Measurements from ENCODE around the gene BTG2.

BTG2 gene

GRCh38 chr1:203340112-203340790, 34.9 kb downstream of the BTG2 start:
- DNase-seq (ENCODE audit: low read depth in 2 of 3, low spot score in 2 of 3) = no peak

- DNase-seq (ENCODE audit: low read depth in 2 of 3, low spot score in 2 of 3) = no peak
These were observed 37.0 kb downstream of the BTG2 start for GRCh38 chr1:203342192-203342940.

- DNase-seq (ENCODE audit: low read depth in 2 of 3, low spot score in 2 of 3) = no peak
These were observed 38.8 kb downstream of the BTG2 start for GRCh38 chr1:203343956-203344754.

GRCh38 chr1:203346060-203346768, 40.9 kb downstream of the BTG2 start:
- no peak for DNase-seq (ENCODE audit: low read depth in 2 of 3, low spot score in 2 of 3)

- DNase-seq (ENCODE audit: low read depth in 2 of 3, low spot score in 2 of 3) = no peak
These were observed 41.4 kb downstream of the BTG2 start for GRCh38 chr1:203346769-203347102.

- DNase-seq (ENCODE audit: low read depth in 2 of 3, low spot score in 2 of 3) = no peak
These were observed 43.8 kb downstream of the BTG2 start for GRCh38 chr1:203349166-203349565.

GRCh38 chr1:203349773-203350524, 44.6 kb downstream of the BTG2 start:
- no peak for DNase-seq (ENCODE audit: low read depth in 2 of 3, low spot score in 2 of 3)

GRCh38 chr1:203351037-203351625, 45.8 kb downstream of the BTG2 start, which contains the start of gene FMOD:
Gene FMOD, minus strand, starts transcription at chr1:203351122. Its CDS starts 2,852 bp downstream, at chr1:203348270.
- DNase-seq (ENCODE audit: low read depth in 2 of 3, low spot score in 2 of 3) = no peak

- no peak for DNase-seq (ENCODE audit: low read depth in 2 of 3, low spot score in 2 of 3)
These were observed 48.2 kb downstream of the BTG2 start for GRCh38 chr1:203353486-203353885.

GRCh38 chr1:203354246-203354645, 48.9 kb downstream of the BTG2 start:
- no peak for DNase-seq (ENCODE audit: low read depth in 2 of 3, low spot score in 2 of 3)

GRCh38 chr1:203359010-203359571, 53.8 kb downstream of the BTG2 start:
- DNase-seq (ENCODE audit: low read depth in 2 of 3, low spot score in 2 of 3) = no peak

Data from activated CD8-positive, alpha-beta memory T cell treated with anti-CD3 and anti-CD28 coated beads for 48 hours (primary cell).